Measurements from ENCODE around the gene RNF125.

- no peak for TF ChIP-seq CTCF (IDR thresholded peaks at IDR 0.05)
- no peak for TF ChIP-seq POLR2AphosphoS5 (IDR thresholded peaks at IDR 0.05; ENCODE audit: insufficient read depth in 1 of 2, low read depth in 1 of 2)
Measured at GRCh38 chr18:32074206-32074605, 55.6 kb downstream of the RNF125 start.
